Small intestine (tissue), 7 donors: ENCODE measurements around the gene TCP11. TPM values are rescaled to one million over a fixed set of nuclear protein-coding genes. Genes with fewer than 3 reads are reported as not detected.
A peak's percentile ranks its signal among the peaks of the same experiment; 100 is the strongest.

ENCODE experiments used
- DNase-seq, 2 donors: peaks; one replicate each; pipeline versions ENCODE4 v3.0.0 to v3.0.0-alpha.2; 2013
- FAIRE-seq: peaks from 2 replicates; lab custom pipeline; 2012; peaks lifted over from hg19 to GRCh38; lab: Jason Lieb, UNC
- H3K27ac ChIP-seq, 3 donors: one replicate each; pipeline ENCODE4 v1.5.1; 2013; ENCODE audit warnings: low read length in 2 of 3, mild to moderate bottlenecking in 2 of 3, control low read depth in 1 of 3, inconsistent platforms in 1 of 3, low read depth in 1 of 3, moderate library complexity in 1 of 3
- H3K27me3 ChIP-seq, 3 donors: one replicate each; pipeline ENCODE4 v1.6.1; 2013; ENCODE audit warnings: low read length in 3 of 3, inconsistent platforms in 1 of 3; ENCODE audit not compliant: control insufficient read depth in 3 of 3, insufficient read depth in 3 of 3
- H3K36me3 ChIP-seq, 3 donors: one replicate each; pipeline ENCODE4 v1.6.1; 2013; ENCODE audit warnings: low read length in 3 of 3, inconsistent platforms in 1 of 3, low read depth in 1 of 3, mild to moderate bottlenecking in 1 of 3, moderate library complexity in 1 of 3; ENCODE audit not compliant: control insufficient read depth in 3 of 3, insufficient read depth in 2 of 3
- H3K4me1 ChIP-seq, 3 donors: one replicate each; pipeline ENCODE4 v1.6.1; 2013; ENCODE audit warnings: low read length in 2 of 3, inconsistent platforms in 1 of 3, low read depth in 1 of 3, mild to moderate bottlenecking in 1 of 3, moderate library complexity in 1 of 3; ENCODE audit not compliant: control insufficient read depth in 3 of 3, insufficient read depth in 2 of 3
- H3K4me3 ChIP-seq, 3 donors: one replicate each; pipeline ENCODE4 v1.5.1; 2013; ENCODE audit warnings: low read length in 3 of 3, control low read depth in 1 of 3, inconsistent platforms in 1 of 3, low read depth in 1 of 3, mild to moderate bottlenecking in 1 of 3, moderate library complexity in 1 of 3
- H3K9me3 ChIP-seq, 2 donors: one replicate each; pipeline ENCODE4 v1.6.1; 2013; ENCODE audit warnings: low read depth in 1 of 2, low read length in 1 of 2; ENCODE audit not compliant: control insufficient read depth in 2 of 2, insufficient read depth in 1 of 2
- WGBS, 3 donors: extraction: QIAGEN DNeasy Blood & Tissue Kit; methylation state at CpG; one replicate each; pipeline ENCODE4 v1.1.7; 2013; 5-methylcytosine and 5-hydroxymethylcytosine counted together
- polyA plus RNA-seq, 4 donors: library from polyadenylated mRNA; stranded (reverse) in 3 of 4; unstranded in 1 of 4; fragments of 200-250 nt in 3 of 4; fragments of 120-200 nt in 1 of 4; gene quantifications; one replicate each; pipeline versions ENCODE4 v1.2.1 to v1.2.3, GENCODE V29; 2013
- donor health status: healthy with polysubstance abuse.
- donor health status: control.
- donor health status: control.
- donor health status: Bipolar disorder and iron deficiency.
- donor health status: healthy.

Gene TCP11
- polyA plus RNA-seq, 4 donors = 0.03 TPM; not detected in 3

DNA sequence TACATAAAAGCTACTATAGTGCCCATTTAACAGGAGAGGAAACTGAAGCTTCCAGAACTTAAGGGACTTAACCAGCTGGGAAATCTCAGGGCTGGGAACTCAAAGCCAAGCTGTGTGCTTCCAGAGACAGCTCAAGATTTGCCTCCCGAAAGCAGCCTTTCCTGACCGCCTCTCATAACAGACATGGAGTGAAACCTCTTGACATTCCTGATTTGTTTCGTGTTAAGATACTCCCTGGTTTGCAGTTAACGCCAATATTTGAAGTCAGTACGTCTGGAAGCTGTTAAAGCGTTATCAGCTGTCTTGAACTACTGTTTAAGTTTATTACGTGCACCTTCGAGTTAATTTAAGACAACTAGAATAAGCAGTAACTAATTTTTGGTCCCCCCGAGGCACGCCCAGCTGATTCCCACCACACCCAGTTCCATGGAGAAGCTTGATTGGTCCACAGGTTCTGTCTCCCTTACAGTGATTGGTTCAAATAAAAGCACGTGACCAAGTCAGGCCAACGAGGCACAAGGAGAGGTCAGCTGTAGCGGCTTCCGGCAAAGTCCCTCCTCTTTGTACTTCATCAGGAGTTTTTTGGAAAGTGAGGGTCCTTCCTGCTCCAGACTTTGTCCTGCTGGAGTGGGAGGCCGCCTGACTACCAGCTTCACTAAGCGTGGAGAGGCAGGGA, 8.9 kb upstream of the TCP11 start:
- no peaks in the 10 kb centered on the region for H3K9me3 ChIP-seq
- H3K4me1 ChIP-seq = peaks cover 0 to 3% (median 0%) of the 10 kb centered on the region in 3 donors
- WGBS, 3 donors = 77 to 80% (median 78%) methylated on average over 15 to 16 of the region's 16 CpGs
- no peak overlapping the region for H3K27ac ChIP-seq
- no peaks in the 10 kb centered on the region for H3K27me3 ChIP-seq
- no peaks in the 10 kb centered on the region for H3K36me3 ChIP-seq
- FAIRE-seq (no peak), DNase-seq (no peak)
- no peak overlapping the region for H3K4me3 ChIP-seq

DNA sequence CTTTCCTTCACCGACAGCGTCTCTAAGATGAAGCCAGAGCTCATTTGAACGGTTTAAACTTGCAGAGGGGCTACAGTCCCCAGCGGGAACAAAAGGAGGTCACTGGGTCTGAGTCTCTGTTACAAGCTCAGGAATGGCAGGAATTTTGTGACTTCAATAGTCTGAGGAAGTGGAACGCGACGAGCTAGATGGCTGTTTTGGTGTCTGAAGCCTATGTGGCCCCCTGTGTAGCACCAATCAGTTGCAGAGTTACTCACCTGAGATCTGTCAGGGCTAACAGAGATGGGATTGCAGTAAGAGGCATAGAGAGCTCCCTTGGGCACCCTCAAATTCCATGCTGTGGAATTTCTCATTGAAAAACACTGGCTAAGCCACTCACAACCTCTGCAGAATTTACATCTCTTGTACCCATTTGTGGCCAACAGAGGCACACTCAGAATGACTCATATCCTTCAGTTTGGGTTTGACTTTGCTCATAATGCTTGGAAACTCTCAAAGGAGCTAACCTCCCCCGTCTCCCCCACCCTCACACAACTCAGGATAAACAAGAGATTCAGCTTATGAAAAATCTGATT, 7.1 kb upstream of the TCP11 start:
- Histone ChIP-seq H3K27ac (no peak overlapping the region), H3K27me3 (no peaks in the 10 kb centered on the region), H3K9me3 (no peaks in the 10 kb centered on the region), H3K4me1 (peaks cover 0 to 3% (median 0%) of the 10 kb centered on the region in 3 donors), H3K4me3 (no peak overlapping the region), H3K36me3 (no peaks in the 10 kb centered on the region)
- DNase-seq (no peak), FAIRE-seq (no peak)
- 46 to 75% (median 66%) methylated on average over 8 of the region's 8 CpGs for WGBS, 3 donors

DNA sequence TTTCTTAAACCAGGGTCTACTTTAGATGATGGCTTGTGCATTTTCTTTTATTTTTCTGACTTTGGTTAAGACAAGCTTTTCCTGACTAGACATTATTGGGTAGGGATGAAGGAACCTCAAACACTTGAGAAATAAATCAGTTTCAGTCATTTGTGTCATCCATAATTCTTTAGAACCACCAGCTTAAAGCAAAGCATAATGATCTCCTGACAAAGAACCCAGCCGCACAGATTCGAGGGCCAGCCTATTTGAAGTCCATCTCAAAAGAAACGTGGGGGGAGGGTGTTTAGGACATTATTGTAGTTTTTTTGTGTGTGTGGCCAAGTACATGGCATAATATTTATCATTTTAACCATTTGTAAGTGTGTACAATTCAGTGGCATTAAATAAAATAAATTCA, 6.3 kb upstream of the TCP11 start:
- Histone ChIP-seq H3K27ac (no peak overlapping the region), H3K4me3 (no peak overlapping the region), H3K27me3 (no peaks in the 10 kb centered on the region), H3K4me1 (peaks cover 0 to 3% (median 0%) of the 10 kb centered on the region in 3 donors), H3K36me3 (no peaks in the 10 kb centered on the region), H3K9me3 (no peaks in the 10 kb centered on the region)
- DNase-seq (no peak), FAIRE-seq (no peak)
- 71 to 74% (median 72%) methylated on average over 3 of the region's 3 CpGs for WGBS, 3 donors

DNA sequence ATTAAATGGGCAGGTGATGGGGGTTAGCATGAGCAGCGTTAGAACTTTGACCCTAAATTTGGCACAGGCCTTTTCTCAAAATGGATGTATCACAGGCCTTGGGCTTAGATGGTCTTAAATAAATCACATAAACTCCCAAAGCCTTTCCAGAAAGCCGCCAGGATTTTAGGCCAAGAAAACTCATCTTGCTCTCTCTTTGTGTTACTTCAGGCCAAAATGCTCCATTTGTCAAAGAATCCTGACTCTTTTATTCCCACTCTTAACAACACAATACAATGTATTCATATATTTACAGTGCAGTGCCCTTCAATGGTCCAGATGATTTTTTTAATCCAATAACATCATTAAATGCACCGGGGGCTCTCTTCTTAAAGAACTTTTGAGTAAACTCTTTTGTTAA, 5.9 kb upstream of the TCP11 start:
- DNase-seq = no peak
- 81 to 88% (median 86%) methylated on average over 3 of the region's 3 CpGs for WGBS, 3 donors
- H3K36me3 ChIP-seq = no peaks in the 10 kb centered on the region
- H3K27me3 ChIP-seq = no peaks in the 10 kb centered on the region
- H3K4me3 ChIP-seq = no peak overlapping the region
- H3K9me3 ChIP-seq = no peaks in the 10 kb centered on the region
- H3K27ac ChIP-seq = no peak overlapping the region
- peaks cover 0 to 3% (median 0%) of the 10 kb centered on the region in 3 donors for H3K4me1 ChIP-seq
- FAIRE-seq = no peak

DNA sequence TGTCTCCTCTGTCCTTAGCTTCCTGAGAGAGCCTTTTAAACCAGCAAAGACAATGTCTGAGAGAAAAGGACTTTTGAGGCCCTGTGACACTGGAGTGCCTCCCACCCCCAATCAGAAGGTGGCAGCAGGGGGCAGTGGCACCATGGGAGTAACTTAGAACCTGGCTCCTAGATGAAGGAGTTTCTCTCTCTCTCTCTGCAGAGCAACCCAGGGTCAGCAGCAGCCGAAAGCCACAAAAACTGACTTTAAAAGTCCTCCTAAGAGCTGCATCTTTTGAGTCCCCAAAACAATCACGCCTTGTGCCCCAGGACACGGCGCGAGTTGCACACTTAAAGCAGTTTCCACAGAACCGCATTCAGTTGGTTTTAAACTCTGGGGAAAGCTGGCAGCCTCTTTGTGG, 5.3 kb upstream of the TCP11 start:
- FAIRE-seq (no peak), DNase-seq (peak; percentile 45 to 64)
- Histone ChIP-seq H3K36me3 (no peaks in the 10 kb centered on the region), H3K9me3 (no peaks in the 10 kb centered on the region), H3K27ac (no peak overlapping the region), H3K4me3 (no peak overlapping the region), H3K27me3 (peaks cover 0 to 2% (median under 1%) of the 10 kb centered on the region in 3 donors), H3K4me1 (peaks cover 0 to 4% (median 0%) of the 10 kb centered on the region in 3 donors)
- WGBS, 3 donors = 63 to 68% (median 64%) methylated on average over 6 of the region's 6 CpGs

DNA sequence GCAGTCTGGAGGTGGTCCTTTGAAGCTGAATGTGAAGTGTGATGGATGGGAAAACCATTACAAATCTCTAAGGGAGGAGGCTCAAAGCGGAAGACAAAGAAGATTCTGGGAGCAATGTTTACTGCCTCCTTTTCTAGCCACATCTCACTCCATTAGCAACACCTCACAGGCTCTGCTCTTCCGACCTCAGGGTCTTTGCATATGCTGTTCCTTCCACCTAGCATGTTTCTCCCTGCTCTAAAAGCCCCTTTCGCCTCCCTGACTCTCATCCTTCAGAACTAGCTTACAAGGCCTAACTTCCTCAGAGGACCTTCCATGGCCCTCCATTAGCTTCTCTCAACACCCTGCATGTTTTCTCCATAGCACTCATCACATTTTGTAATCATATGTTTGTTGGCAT, 4.6 kb upstream of the TCP11 start:
- H3K4me1 ChIP-seq = peaks cover 0 to 6% (median 0%) of the 10 kb centered on the region in 3 donors
- no peak overlapping the region for H3K27ac ChIP-seq
- no peak overlapping the region for H3K4me3 ChIP-seq
- no peak for FAIRE-seq
- 87 to 96% (median 93%) methylated on average over 3 of the region's 3 CpGs for WGBS, 3 donors
- no peaks in the 10 kb centered on the region for H3K9me3 ChIP-seq
- H3K36me3 ChIP-seq = no peaks in the 10 kb centered on the region
- DNase-seq = no peak
- peaks cover 0 to 7% (median 3%) of the 10 kb centered on the region in 3 donors for H3K27me3 ChIP-seq

GRCh38 chr6:35142588-35143569, 1.7 kb upstream of the TCP11 start:
- Histone ChIP-seq H3K27me3 (peaks cover 0 to 10% (median 3%) of the 10 kb centered on the region in 3 donors), H3K27ac (no peak overlapping the region), H3K9me3 (no peaks in the 10 kb centered on the region), H3K4me3 (no peak overlapping the region), H3K4me1 (peaks cover 0 to 7% (median 0%) of the 10 kb centered on the region in 3 donors), H3K36me3 (no peaks in the 10 kb centered on the region)
- DNase-seq = no peak
- 40 to 59% (median 51%) methylated on average over 5 of the region's 5 CpGs for WGBS, 3 donors
- FAIRE-seq = no peak

DNA sequence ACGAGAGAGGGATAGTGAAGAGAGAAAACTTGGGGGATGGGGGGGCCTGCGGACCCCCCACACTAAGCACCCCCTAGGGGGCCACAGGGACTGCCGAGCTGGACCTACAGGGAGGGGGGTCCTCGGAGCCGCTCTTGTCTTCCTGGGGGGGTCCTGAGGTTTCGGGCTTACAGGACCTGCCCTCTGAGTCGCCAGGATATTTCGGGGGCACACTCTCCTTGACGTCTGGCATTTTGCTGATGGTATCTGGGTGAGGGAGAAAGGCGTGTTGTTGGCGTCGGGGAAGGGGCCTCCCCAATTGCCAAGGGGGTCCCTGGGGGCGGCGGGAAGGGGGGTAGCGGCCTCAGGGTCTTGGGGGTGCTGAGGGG, 516 bp downstream of the TCP11 start:
- no peak for DNase-seq
- H3K4me3 ChIP-seq = peak overlapping the region in 1 of 3 donors; percentile 29

More for the DNA sequence above, 516 bp downstream of the TCP11 start:
- H3K9me3 ChIP-seq = no peaks in the 10 kb centered on the region
- WGBS, 3 donors = 39 to 55% (median 53%) methylated on average over 13 to 15 of the region's 15 CpGs
- FAIRE-seq = no peak
- H3K27ac ChIP-seq = no peak overlapping the region
- H3K36me3 ChIP-seq = no peaks in the 10 kb centered on the region
- H3K4me1 ChIP-seq = peaks cover 0 to 7% (median 0%) of the 10 kb centered on the region in 3 donors
- peaks cover 0 to 10% (median 3%) of the 10 kb centered on the region in 3 donors for H3K27me3 ChIP-seq
